C1 segment of cervical spinal cord (tissue), 14 donors: ENCODE results near the gene FNTB.
"Not testable (repeated sequence)": the region's sequence is repeated elsewhere in the genome, so short reads cannot be mapped to it uniquely, and the experiment has no call there.

Source experiments
- DNase-seq, 14 donors: peaks; one replicate each; lab custom pipeline; 2025; lab: John Stamatoyannopoulos, UW

Gene FNTB

GRCh38 chr14:65084554-65085505, 98.1 kb downstream of the FNTB start:
- DNase-seq, result no peak

- not testable (repeated sequence) for DNase-seq
Observed at GRCh38 chr14:65086686-65087085, 100.0 kb downstream of the FNTB start.

- DNase-seq, result not testable (repeated sequence)
Observed at GRCh38 chr14:65087835-65088234, 101.1 kb downstream of the FNTB start.

- DNase-seq, result no peak
Observed at GRCh38 chr14:65092349-65092748, 105.7 kb downstream of the FNTB start.

GRCh38 chr14:65095633-65096205, 109.0 kb downstream of the FNTB start:
- DNase-seq, result peak in 10 of 14 donors; percentile 14 to 71 (median 48)

- no peak for DNase-seq
Observed at GRCh38 chr14:65096323-65097089, 109.8 kb downstream of the FNTB start.

- no peak for DNase-seq
Observed at GRCh38 chr14:65098586-65098985, 111.9 kb downstream of the FNTB start.

- DNase-seq, result no peak
Observed at GRCh38 chr14:65100922-65101541, 114.3 kb downstream of the FNTB start.

- peak in 1 of 14 donors; percentile 41 for DNase-seq
Observed at GRCh38 chr14:65101631-65102440, 115.1 kb downstream of the FNTB start.

GRCh38 chr14:65102441-65103149, 115.9 kb downstream of the FNTB start, which contains the start of gene MAX:
Gene MAX (minus strand): TSS chr14:65102517. CDS start chr14:65102339, 178 bp downstream.
- DNase-seq, result peak; percentile 91 to 100 (median 98)

- DNase-seq, result no peak
Observed at GRCh38 chr14:65103150-65103760, 116.6 kb downstream of the FNTB start.

GRCh38 chr14:65104791-65105190, 118.1 kb downstream of the FNTB start:
- DNase-seq, result no peak

- no peak for DNase-seq
Observed at GRCh38 chr14:65106316-65106715, 119.6 kb downstream of the FNTB start.

GRCh38 chr14:65106736-65107135, 120.0 kb downstream of the FNTB start:
- no peak for DNase-seq

GRCh38 chr14:65107200-65107599, 120.5 kb downstream of the FNTB start:
- no peak for DNase-seq

GRCh38 chr14:65109357-65109756, 122.7 kb downstream of the FNTB start:
- DNase-seq, result no peak

- DNase-seq, result no peak
Observed at GRCh38 chr14:65110525-65110924, 123.8 kb downstream of the FNTB start.
